K562 (cell line): ENCODE measurements around the gene EPHB2. TPM values are rescaled to one million over a fixed set of nuclear protein-coding genes. Genes with fewer than 3 reads are reported as not detected.

Experiments used
- ATAC-seq: fragments of 200-7000 bp; cut with Tn5 transposase; 3 replicates; pipeline ENCODE4 v1.9.1; 2020; ENCODE audit warnings: moderate library complexity
- BruUV-seq: library from RNA; stranded (reverse); fragments of 400-500 nt; replicated peaks from 2 replicates; lab custom pipeline; 2021; lab: Mats Ljungman, UMichigan
- CTCF ChIA-PET: fragments of 300-600 bp; formaldehyde crosslinking; extraction: SDS; loops from one replicate; lab custom pipeline; 2021; ENCODE audit warnings: low intra/inter-chr PET ratio; lab: Yijun Ruan, JAX
- POLR2A ChIA-PET: fragments of 300-600, 350-650 bp; sonication (Branson Sonifier 250); formaldehyde crosslinking; extraction: SDS; loops from one replicate; lab custom pipeline; 2021; ENCODE audit warnings: antibody characterized with exemption, inconsistent platforms; lab: Yijun Ruan, JAX
- DNase-seq, 4 experiments: peaks; one replicate each; pipeline versions ENCODE4 v3.0.0 to v3.0.0-alpha.2; 2011 to 2018; ENCODE audit warnings: low spot score in 3 of 4, mixed read lengths in 3 of 4; ENCODE audit errors: extremely low read depth in 1 of 4
- FAIRE-seq: peaks from 2 replicates; lab custom pipeline; 2011; peaks lifted over from hg19 to GRCh38; lab: Jason Lieb, UNC
- H2AFZ ChIP-seq: 2 replicates; pipeline ENCODE4 v1.6.0; 2011; ENCODE audit warnings: low read depth, low read length, control low read depth, inconsistent platforms
- H3K27ac ChIP-seq: fragments of 200-600 bp; 3 replicates; pipeline ENCODE4 v1.8.0; 2011; ENCODE audit warnings: low read depth, mild to moderate bottlenecking, control low read depth, inconsistent platforms, low read length, moderate library complexity, mixed read lengths; ENCODE audit errors: extremely low read depth
- H3K27me3 ChIP-seq, 2 experiments: fragments of 300-600 bp in 1 of 2; 2 replicates in 1 of 2; 3 replicates in 1 of 2; pipeline versions ENCODE4 v1.6.0 to v1.8.0; 2011; ENCODE audit warnings: inconsistent platforms in 2 of 2, low read length in 2 of 2, mild to moderate bottlenecking in 1 of 2, mixed read lengths in 1 of 2, moderate library complexity in 1 of 2; ENCODE audit not compliant: control insufficient read depth in 2 of 2, insufficient read depth in 2 of 2
- H3K36me3 ChIP-seq: fragments of 300-600 bp; 3 replicates; pipeline ENCODE4 v1.8.0; 2011; ENCODE audit warnings: mild to moderate bottlenecking, low read length, inconsistent platforms; ENCODE audit not compliant: control insufficient read depth, insufficient read depth
- H3K4me1 ChIP-seq, 2 experiments: fragments of 200-600 bp in 1 of 2; replicated peaks in 1 of 2; 2 replicates in 1 of 2; 3 replicates in 1 of 2; pipeline versions ENCODE4 v1.5.1 to v1.8.0; 2011; ENCODE audit warnings: inconsistent platforms in 2 of 2, low read length in 2 of 2, mild to moderate bottlenecking in 1 of 2, mixed read lengths in 1 of 2, moderate library complexity in 1 of 2; ENCODE audit not compliant: control insufficient read depth in 2 of 2, insufficient read depth in 2 of 2
- H3K4me2 ChIP-seq: 2 replicates; pipeline ENCODE4 v1.6.1; 2011; ENCODE audit warnings: low read length, control low read depth, inconsistent platforms, mixed read lengths; ENCODE audit not compliant: insufficient read depth
- H3K4me3 ChIP-seq: fragments of 200-600 bp; sonication (generic), shearing (Covaris generic); 2 replicates; pipeline ENCODE4 v1.5.1; 2016; ENCODE audit warnings: control low read depth, inconsistent platforms
- H3K79me2 ChIP-seq: fragments of 200-600 bp; 3 replicates; pipeline ENCODE4 v1.8.0; 2011; ENCODE audit warnings: low read length, inconsistent platforms; ENCODE audit not compliant: control insufficient read depth, insufficient read depth
- H3K9ac ChIP-seq, 2 experiments: 2 replicates each; pipeline versions ENCODE4 v1.6.0 to v1.6.1; 2011; ENCODE audit warnings: low read depth in 2 of 2, low read length in 2 of 2, control low read depth in 1 of 2, inconsistent platforms in 1 of 2, mild to moderate bottlenecking in 1 of 2, mixed read lengths in 1 of 2; ENCODE audit not compliant: insufficient read depth in 1 of 2
- H3K9me1 ChIP-seq: one replicate; pipeline ENCODE4 v1.6.0; 2011; ENCODE audit warnings: inconsistent platforms, mild to moderate bottlenecking, low read length, moderate library complexity; ENCODE audit not compliant: control insufficient read depth, insufficient read depth
- H3K9me3 ChIP-seq: replicated peaks from 2 replicates; pipeline ENCODE4 v1.5.1; 2011; ENCODE audit warnings: low read depth, low read length, inconsistent platforms; ENCODE audit not compliant: control insufficient read depth, insufficient read depth
- H4K20me1 ChIP-seq: replicated peaks from 2 replicates; pipeline ENCODE4 v1.6.1; 2011; ENCODE audit warnings: low read length, inconsistent platforms, mixed read lengths; ENCODE audit not compliant: control insufficient read depth, insufficient read depth
- EGR1 ChIP-seq: fragments of 450-650 bp; conservative IDR thresholded peaks from 2 replicates; pipeline ENCODE4 v1.6.1; 2017; ENCODE audit warnings: mild to moderate bottlenecking
- KDM1A ChIP-seq, 2 experiments: fragments of 450-650 bp; IDR thresholded peaks; 2 replicates each; pipeline ENCODE4 v1.6.1; 2016; ENCODE audit warnings: mild to moderate bottlenecking in 2 of 2
- MAFF ChIP-seq: IDR thresholded peaks from 2 replicates; pipeline ENCODE4 v1.6.1; 2012; ENCODE audit warnings: low read length, improper control_type of control experiment
- MYBL2 ChIP-seq, 2 experiments: fragments of 450-650 bp in 1 of 2; sonication (generic) in 1 of 2; formaldehyde crosslinking in 1 of 2; IDR thresholded peaks; 2 replicates each; pipeline versions ENCODE4 v1.6.1 to v1.8.1; 2017 to 2022; ENCODE audit warnings: borderline replicate concordance in 1 of 2, inconsistent platforms in 1 of 2, low read depth in 1 of 2, mild to moderate bottlenecking in 1 of 2, missing genetic modification reagents in 1 of 2, moderate library complexity in 1 of 2
- OTX1 ChIP-seq: fragments of 450-650 bp; formaldehyde crosslinking; IDR thresholded peaks from 2 replicates; pipeline ENCODE4 v1.4.0; 2022; ENCODE audit warnings: mild to moderate bottlenecking
- PPARD ChIP-seq: fragments of 250-450 bp; sonication (Bioruptor Pico); IDR thresholded peaks from 2 replicates; pipeline ENCODE4 v1.8.0; 2022; ENCODE audit warnings: inconsistent platforms, mild to moderate bottlenecking, moderate library complexity
- RFX7 ChIP-seq: fragments of 250-450 bp; sonication (Bioruptor Pico); IDR thresholded peaks from 2 replicates; pipeline ENCODE4 v1.5.1; 2021; ENCODE audit warnings: mild to moderate bottlenecking
- SIN3A ChIP-seq, 2 experiments: fragments of 150-350 bp in 1 of 2; IDR thresholded peaks; 2 replicates each; pipeline ENCODE4 v1.6.1; 2011 to 2016; ENCODE audit warnings: borderline replicate concordance in 2 of 2, low read depth in 2 of 2, low read length in 2 of 2, mild to moderate bottlenecking in 2 of 2, moderate library complexity in 2 of 2; ENCODE audit not compliant: control insufficient read depth in 1 of 2
- ZNF584 ChIP-seq: fragments of 200-800 bp; sonication (Bioruptor generic); IDR thresholded peaks from 2 replicates; pipeline ENCODE4 v1.6.1; 2016; ENCODE audit warnings: low read depth, mild to moderate bottlenecking, missing genetic modification characterization, missing compliant biosample characterization
- WGBS: fragments of 100-300 bp; shearing (Covaris generic); methylation state at CpG from one replicate; pipeline ENCODE4 v1.1.6; 2016; ENCODE audit warnings: low coverage, mixed read lengths; ENCODE audit not compliant: insufficient coverage; ENCODE audit errors: missing lambda C conversion rate; 5-methylcytosine and 5-hydroxymethylcytosine counted together
- in situ Hi-C: fragments of 300-500 bp; cut with MboI; formaldehyde crosslinking; loops from 4 replicates; pipeline ENCODE4 v1.15.0; 2018; ENCODE audit warnings: inconsistent platforms, mixed read lengths
- intact Hi-C: fragments of 100-400 bp; cut with micrococcal nuclease; formaldehyde crosslinking; loops from 2 replicates; pipeline ENCODE4 v1.14.2; 2022
- polyA plus RNA-seq, 8 experiments: library from polyadenylated mRNA; depleted of rRNA in 4 of 8; stranded (reverse) in 5 of 8; unstranded in 3 of 8; fragments of >200 nt; fragmentation: Nextera tagmentation in 2 of 8; fragmentation: Illumina TruSeq in 1 of 8; extraction: Ambion mirVana in 2 of 8; extraction: Trizol in 1 of 8; gene quantifications; 2 replicates each; pipeline versions ENCODE4 v1.2.1 to v1.2.3, GENCODE V29; 2011 to 2014; ENCODE audit warnings: inconsistent platforms in 1 of 8, missing spikeins in 1 of 8
- total RNA-seq, 7 experiments: library from RNA; depleted of rRNA in 6 of 7; stranded (reverse); fragments of >200 nt in 6 of 7; fragmentation: Illumina TruSeq in 2 of 7; extraction: Trizol in 2 of 7; gene quantifications; 2 replicates each; pipeline versions ENCODE4 v1.2.1 to v1.2.3, GENCODE V29; 2011 to 2021; ENCODE audit warnings: low replicate concordance in 1 of 7
- TF ChIP-seq, protein P1 (sequence below): fragments of 450-650 bp; IDR thresholded peaks from 2 replicates; pipeline ENCODE4 v1.6.1; 2016; ENCODE audit warnings: borderline replicate concordance
- TF ChIP-seq, protein P2 (sequence below): fragments of 200-800 bp; sonication (Bioruptor generic); IDR thresholded peaks from 2 replicates; pipeline ENCODE4 v1.6.1; 2016; ENCODE audit warnings: missing genetic modification characterization, missing compliant biosample characterization

Gene EPHB2
- total and polyA plus RNA-seq, 9 of the 15 experiments (the other 6 are each of a cell fraction or from before 2014, with no cell fraction given), result not detected

DNA sequence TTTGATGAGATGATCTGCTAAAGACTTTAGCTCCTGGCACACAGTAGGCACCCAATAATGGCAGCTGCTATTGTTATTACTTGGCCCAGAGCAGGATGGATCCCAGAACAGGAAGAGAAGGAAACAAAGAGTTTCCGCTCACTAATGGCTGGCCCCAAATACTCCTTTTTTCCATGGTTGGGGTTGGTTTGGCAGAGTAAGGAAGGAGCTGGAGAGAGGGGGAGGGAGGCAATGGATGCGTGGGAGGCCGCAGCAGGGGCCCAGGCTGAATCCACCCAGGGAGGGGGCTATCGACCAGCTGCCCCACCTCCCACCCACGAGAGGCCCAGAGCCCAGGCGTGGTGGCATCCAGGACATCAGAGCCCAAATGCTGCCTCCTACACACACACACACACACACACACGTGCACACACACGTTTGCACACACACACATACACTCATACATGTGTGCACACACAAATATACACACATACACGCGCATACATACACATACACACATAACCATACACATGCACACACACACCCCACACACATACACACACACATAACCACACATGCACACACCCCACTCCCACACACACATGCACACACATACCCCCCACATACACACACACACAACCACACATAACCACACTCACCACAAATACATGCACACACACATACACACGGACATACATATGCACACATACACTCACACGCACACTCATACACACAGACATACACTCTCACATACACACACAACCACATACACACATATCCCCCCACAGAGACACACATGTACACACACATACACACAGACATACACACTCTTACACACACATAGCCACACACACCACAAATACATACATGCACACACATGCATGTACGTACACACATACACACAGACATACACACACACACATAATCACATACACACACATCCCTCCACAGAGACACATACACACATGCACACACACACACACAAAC, 32.4 kb upstream of the EPHB2 start:
- no peaks in the 10 kb centered on the region; the same call in 2 of the 3 replicates for H3K36me3 ChIP-seq
- H3K4me2 ChIP-seq, result no peak overlapping the region
- FAIRE-seq (no peak), ATAC-seq (no peak), DNase-seq (no peak)
- intact Hi-C loops, result no loop called here
- H3K9me3 ChIP-seq, result no peaks in the 10 kb centered on the region; the same call in 1 of the 2 replicates
- no TSS peak for BruUV-seq
- peaks cover 0 to 9% of the 10 kb centered on the region in 2 experiments; a peak in 1 of 5 replicates for H3K4me1 ChIP-seq
- H3K9me1 ChIP-seq, result no peaks in the 10 kb centered on the region
- peaks cover 5% of the 10 kb centered on the region; the same call in 1 of the 2 replicates for H4K20me1 ChIP-seq
- no peak overlapping the region for H2AFZ ChIP-seq
- peaks cover 5 to 56% of the 10 kb centered on the region in 2 experiments; a peak in 4 of 5 replicates for H3K27me3 ChIP-seq
- POLR2A ChIA-PET, result no interaction called here
- H3K9ac ChIP-seq, result no peak overlapping the region
- no peak overlapping the region for H3K4me3 ChIP-seq
- CTCF ChIA-PET, result no interaction called here
- H3K27ac ChIP-seq, result no peak overlapping the region; the same call in 2 of the 3 replicates
- in situ Hi-C loops, result no loop called here
- 21% methylated on average over 13 of the region's 13 CpGs for WGBS
- H3K79me2 ChIP-seq, result no peaks in the 10 kb centered on the region
- TF ChIP-seq, protein P1, sequence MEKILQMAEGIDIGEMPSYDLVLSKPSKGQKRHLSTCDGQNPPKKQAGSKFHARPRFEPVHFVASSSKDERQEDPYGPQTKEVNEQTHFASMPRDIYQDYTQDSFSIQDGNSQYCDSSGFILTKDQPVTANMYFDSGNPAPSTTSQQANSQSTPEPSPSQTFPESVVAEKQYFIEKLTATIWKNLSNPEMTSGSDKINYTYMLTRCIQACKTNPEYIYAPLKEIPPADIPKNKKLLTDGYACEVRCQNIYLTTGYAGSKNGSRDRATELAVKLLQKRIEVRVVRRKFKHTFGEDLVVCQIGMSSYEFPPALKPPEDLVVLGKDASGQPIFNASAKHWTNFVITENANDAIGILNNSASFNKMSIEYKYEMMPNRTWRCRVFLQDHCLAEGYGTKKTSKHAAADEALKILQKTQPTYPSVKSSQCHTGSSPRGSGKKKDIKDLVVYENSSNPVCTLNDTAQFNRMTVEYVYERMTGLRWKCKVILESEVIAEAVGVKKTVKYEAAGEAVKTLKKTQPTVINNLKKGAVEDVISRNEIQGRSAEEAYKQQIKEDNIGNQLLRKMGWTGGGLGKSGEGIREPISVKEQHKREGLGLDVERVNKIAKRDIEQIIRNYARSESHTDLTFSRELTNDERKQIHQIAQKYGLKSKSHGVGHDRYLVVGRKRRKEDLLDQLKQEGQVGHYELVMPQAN, result 0 out of 2 replicates have a peak, but pooled peaks have one; percentile 21
- no peak for TF ChIP-seq PPARD
- TF ChIP-seq MAFF, result no peak
- TF ChIP-seq, protein P2, sequence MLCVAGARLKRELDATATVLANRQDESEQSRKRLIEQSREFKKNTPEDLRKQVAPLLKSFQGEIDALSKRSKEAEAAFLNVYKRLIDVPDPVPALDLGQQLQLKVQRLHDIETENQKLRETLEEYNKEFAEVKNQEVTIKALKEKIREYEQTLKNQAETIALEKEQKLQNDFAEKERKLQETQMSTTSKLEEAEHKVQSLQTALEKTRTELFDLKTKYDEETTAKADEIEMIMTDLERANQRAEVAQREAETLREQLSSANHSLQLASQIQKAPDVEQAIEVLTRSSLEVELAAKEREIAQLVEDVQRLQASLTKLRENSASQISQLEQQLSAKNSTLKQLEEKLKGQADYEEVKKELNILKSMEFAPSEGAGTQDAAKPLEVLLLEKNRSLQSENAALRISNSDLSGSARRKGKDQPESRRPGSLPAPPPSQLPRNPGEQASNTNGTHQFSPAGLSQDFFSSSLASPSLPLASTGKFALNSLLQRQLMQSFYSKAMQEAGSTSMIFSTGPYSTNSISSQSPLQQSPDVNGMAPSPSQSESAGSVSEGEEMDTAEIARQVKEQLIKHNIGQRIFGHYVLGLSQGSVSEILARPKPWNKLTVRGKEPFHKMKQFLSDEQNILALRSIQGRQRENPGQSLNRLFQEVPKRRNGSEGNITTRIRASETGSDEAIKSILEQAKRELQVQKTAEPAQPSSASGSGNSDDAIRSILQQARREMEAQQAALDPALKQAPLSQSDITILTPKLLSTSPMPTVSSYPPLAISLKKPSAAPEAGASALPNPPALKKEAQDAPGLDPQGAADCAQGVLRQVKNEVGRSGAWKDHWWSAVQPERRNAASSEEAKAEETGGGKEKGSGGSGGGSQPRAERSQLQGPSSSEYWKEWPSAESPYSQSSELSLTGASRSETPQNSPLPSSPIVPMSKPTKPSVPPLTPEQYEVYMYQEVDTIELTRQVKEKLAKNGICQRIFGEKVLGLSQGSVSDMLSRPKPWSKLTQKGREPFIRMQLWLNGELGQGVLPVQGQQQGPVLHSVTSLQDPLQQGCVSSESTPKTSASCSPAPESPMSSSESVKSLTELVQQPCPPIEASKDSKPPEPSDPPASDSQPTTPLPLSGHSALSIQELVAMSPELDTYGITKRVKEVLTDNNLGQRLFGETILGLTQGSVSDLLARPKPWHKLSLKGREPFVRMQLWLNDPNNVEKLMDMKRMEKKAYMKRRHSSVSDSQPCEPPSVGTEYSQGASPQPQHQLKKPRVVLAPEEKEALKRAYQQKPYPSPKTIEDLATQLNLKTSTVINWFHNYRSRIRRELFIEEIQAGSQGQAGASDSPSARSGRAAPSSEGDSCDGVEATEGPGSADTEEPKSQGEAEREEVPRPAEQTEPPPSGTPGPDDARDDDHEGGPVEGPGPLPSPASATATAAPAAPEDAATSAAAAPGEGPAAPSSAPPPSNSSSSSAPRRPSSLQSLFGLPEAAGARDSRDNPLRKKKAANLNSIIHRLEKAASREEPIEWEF (CRISPR knock-in tag), result no peak
- no peak for TF ChIP-seq RFX7 (CRISPR knock-in tag)
- peak; percentile 6; the same call in 1 of the 2 replicates for TF ChIP-seq OTX1 (CRISPR knock-in tag)
- 0 out of 2 replicates have a peak, but pooled peaks have one; percentile 8 for TF ChIP-seq MYBL2 (IDR thresholded peaks at IDR 0.05; ENCODE audit: low read depth)
- no peak for TF ChIP-seq MYBL2 (CRISPR knock-in tag; IDR thresholded peaks at IDR 0.05; ENCODE audit: borderline replicate concordance)
- TF ChIP-seq ZNF584 (CRISPR knock-in tag), result no peak
- TF ChIP-seq SIN3A (IDR thresholded peaks at IDR 0.05; ENCODE audit: borderline replicate concordance in 2 of 2, control insufficient read depth in 1 of 2, low read depth in 2 of 2, low read length in 2 of 2), result no peak
- peak; percentile 32; the same call in 1 of the 2 replicates for TF ChIP-seq EGR1
- peak in 1 of 2 experiments; percentile 11; a peak in 1 of 4 replicates for TF ChIP-seq KDM1A (IDR thresholded peaks at IDR 0.05)
